Neural cell (in vitro differentiated cells): ENCODE data around the gene FSIP1. TPM values are rescaled to one million over a fixed set of nuclear protein-coding genes. Genes with fewer than 3 reads are reported as not detected.

Experiments used
- H2AFZ ChIP-seq: fragments of 200-600, 300-800 bp; sonication (generic), shearing (Covaris generic); 2 replicates; pipeline ENCODE4 v1.6.0; 2014; ENCODE audit warnings: low read depth, mild to moderate bottlenecking, antibody characterized with exemption, low read length, moderate library complexity
- H3F3A ChIP-seq: fragments of 200-600 bp; shearing (Covaris generic); 2 replicates; pipeline ENCODE4 v1.6.1; 2016; ENCODE audit warnings: mild to moderate bottlenecking, moderate library complexity, mixed read lengths, antibody characterized with exemption, low read length; ENCODE audit not compliant: insufficient read depth, poor library complexity, severe bottlenecking
- H3K27ac ChIP-seq: fragments of 200-600, 300-800 bp; sonication (generic), shearing (Covaris generic); 2 replicates; pipeline ENCODE4 v1.5.1; 2014; ENCODE audit warnings: mild to moderate bottlenecking, low read length, moderate library complexity
- H3K27me3 ChIP-seq: fragments of 300-800, 200-600 bp; sonication (generic), shearing (Covaris generic); 2 replicates; pipeline ENCODE4 v1.6.0; 2014; ENCODE audit warnings: mild to moderate bottlenecking, low read depth, low read length, moderate library complexity; ENCODE audit not compliant: insufficient read depth
- H3K36me3 ChIP-seq: fragments of 300-800, 200-600 bp; sonication (generic), shearing (Covaris generic); 2 replicates; pipeline ENCODE4 v1.5.1; 2014; ENCODE audit warnings: mild to moderate bottlenecking, antibody characterized with exemption, low read length, moderate library complexity; ENCODE audit not compliant: insufficient read depth
- H3K4me2 ChIP-seq: fragments of 300-800, 200-600 bp; sonication (generic), shearing (Covaris generic); 2 replicates; pipeline ENCODE4 v1.6.0; 2014; ENCODE audit warnings: mild to moderate bottlenecking, low read length
- H3K4me3 ChIP-seq: fragments of 300-800, 200-600 bp; sonication (generic), shearing (Covaris generic); 2 replicates; pipeline ENCODE4 v1.5.1; 2014; ENCODE audit warnings: mild to moderate bottlenecking, low read length, moderate library complexity
- H3K79me2 ChIP-seq: fragments of 200-600 bp; shearing (Covaris generic); replicated peaks from 2 replicates; pipeline ENCODE4 v1.6.0; 2014; ENCODE audit warnings: mild to moderate bottlenecking, low read length, moderate library complexity; ENCODE audit not compliant: insufficient read depth
- H3K9ac ChIP-seq: fragments of 300-800, 200-600 bp; sonication (generic), shearing (Covaris generic); 2 replicates; pipeline ENCODE4 v1.6.1; 2016; ENCODE audit warnings: mild to moderate bottlenecking, low read length, mixed read lengths
- H3K9me2 ChIP-seq: fragments of 200-600 bp; shearing (Covaris generic); 2 replicates; pipeline ENCODE4 v1.6.1; 2016; ENCODE audit warnings: mild to moderate bottlenecking, low read length, mixed read lengths; ENCODE audit not compliant: insufficient read depth
- H3K9me3 ChIP-seq: fragments of 200-600, 300-800 bp; sonication (generic), shearing (Covaris generic); 2 replicates; pipeline ENCODE4 v1.6.1; 2016; ENCODE audit warnings: mild to moderate bottlenecking, mixed run types, low read length, moderate library complexity, mixed read lengths
- H4K20me1 ChIP-seq: fragments of 200-600 bp; shearing (Covaris generic); 2 replicates; pipeline ENCODE4 v1.6.1; 2016; ENCODE audit warnings: mild to moderate bottlenecking, mixed run types; ENCODE audit not compliant: insufficient read depth
- CTCF ChIP-seq: fragments of 450-650 bp; IDR thresholded peaks from 2 replicates; pipeline ENCODE4 v1.5.1; 2014; ENCODE audit warnings: antibody characterized with exemption, mild to moderate bottlenecking, moderate library complexity; ENCODE audit not compliant: poor library complexity, severe bottlenecking
- EP300 ChIP-seq: fragments of 450-650 bp; conservative IDR thresholded peaks from 2 replicates; pipeline ENCODE4 v1.6.1; 2014; ENCODE audit warnings: antibody characterized with exemption, mild to moderate bottlenecking, moderate library complexity; ENCODE audit not compliant: poor library complexity, severe bottlenecking
- EZH2 ChIP-seq: fragments of 200-600, 300-800 bp; shearing (Covaris generic), sonication (generic); IDR thresholded peaks from 2 replicates; pipeline ENCODE4 v1.6.1; 2014; ENCODE audit warnings: antibody characterized with exemption, low read length, borderline replicate concordance, mild to moderate bottlenecking; ENCODE audit not compliant: insufficient read depth, poor library complexity, severe bottlenecking
- MXI1 ChIP-seq: fragments of 450-650 bp; conservative IDR thresholded peaks from 2 replicates; pipeline ENCODE4 v1.6.1; 2014; ENCODE audit warnings: antibody characterized with exemption, mild to moderate bottlenecking; ENCODE audit not compliant: poor library complexity, severe bottlenecking
- POLR2AphosphoS5 ChIP-seq: IDR thresholded peaks from 2 replicates; pipeline ENCODE4 v1.6.1; 2012
- RAD21 ChIP-seq: fragments of 450-650 bp; conservative IDR thresholded peaks from 2 replicates; pipeline ENCODE4 v1.6.1; 2014; ENCODE audit warnings: antibody characterized with exemption, mild to moderate bottlenecking, moderate library complexity
- REST ChIP-seq: IDR thresholded peaks from 2 replicates; pipeline ENCODE4 v1.6.1; 2012; ENCODE audit warnings: borderline replicate concordance
- SMC3 ChIP-seq: fragments of 450-650 bp; conservative IDR thresholded peaks from 2 replicates; pipeline ENCODE4 v1.6.1; 2014; ENCODE audit warnings: antibody characterized with exemption, mild to moderate bottlenecking, moderate library complexity; ENCODE audit not compliant: poor library complexity
- TAF1 ChIP-seq: IDR thresholded peaks from 2 replicates; pipeline ENCODE4 v1.6.1; 2012; ENCODE audit warnings: low read depth
- polyA plus RNA-seq: library from polyadenylated mRNA; depleted of rRNA; stranded (reverse); fragments of >200 nt; gene quantifications from 2 replicates; pipeline ENCODE4 v1.2.3, GENCODE V29; 2014

Gene FSIP1
- polyA plus RNA-seq, 1 donor from 2014 or later: 3.8 TPM

GRCh38 chr15:39741258-39741657 lies 41.4 kb downstream of the FSIP1 start:
- no peaks in the 10 kb centered on the region for H3K9me2 ChIP-seq
- no peak overlapping the region for H3K4me3 ChIP-seq
- H3K27me3 ChIP-seq: no peaks in the 10 kb centered on the region
- no peak overlapping the region for H3K4me2 ChIP-seq
- no peaks in the 10 kb centered on the region for H3K36me3 ChIP-seq
- H3K27ac ChIP-seq: no peak overlapping the region
- H3F3A ChIP-seq: no peaks in the 10 kb centered on the region
- no peak for TF ChIP-seq TAF1
- no peak for TF ChIP-seq EZH2
- TF ChIP-seq MXI1: no peak
- no peak for TF ChIP-seq REST
- no peak for TF ChIP-seq CTCF
- no peak for TF ChIP-seq RAD21
- H3K9ac ChIP-seq: no peak overlapping the region
- H3K79me2 ChIP-seq: no peaks in the 10 kb centered on the region
- no peaks in the 10 kb centered on the region for H3K9me3 ChIP-seq
- H2AFZ ChIP-seq: no peak overlapping the region
- H4K20me1 ChIP-seq: no peaks in the 10 kb centered on the region

- Histone ChIP-seq H4K20me1 (no peaks in the 10 kb centered on the region), H3F3A (no peaks in the 10 kb centered on the region), H2AFZ (no peak overlapping the region)
Observed at GRCh38 chr15:39738998-39739397, 43.6 kb downstream of the FSIP1 start.

More at GRCh38 chr15:39738998-39739397, 43.6 kb downstream of the FSIP1 start:
- no peaks in the 10 kb centered on the region for H3K27me3 ChIP-seq
- no peak for TF ChIP-seq MXI1
- no peak for TF ChIP-seq POLR2AphosphoS5
- TF ChIP-seq EP300: no peak
- TF ChIP-seq TAF1: no peak
- TF ChIP-seq REST: no peak
- no peak for TF ChIP-seq EZH2
- TF ChIP-seq SMC3: no peak
- TF ChIP-seq CTCF: no peak
- no peak for TF ChIP-seq RAD21
- H3K9me2 ChIP-seq: no peaks in the 10 kb centered on the region
- no peaks in the 10 kb centered on the region for H3K36me3 ChIP-seq
- no peak overlapping the region for H3K27ac ChIP-seq
- H3K79me2 ChIP-seq: no peaks in the 10 kb centered on the region
- no peak overlapping the region for H3K4me3 ChIP-seq
- H3K9me3 ChIP-seq: no peaks in the 10 kb centered on the region
- no peak overlapping the region for H3K9ac ChIP-seq
- no peak overlapping the region for H3K4me2 ChIP-seq
